ENCODE results near the gene RUNX1.

RUNX1 gene

DNA sequence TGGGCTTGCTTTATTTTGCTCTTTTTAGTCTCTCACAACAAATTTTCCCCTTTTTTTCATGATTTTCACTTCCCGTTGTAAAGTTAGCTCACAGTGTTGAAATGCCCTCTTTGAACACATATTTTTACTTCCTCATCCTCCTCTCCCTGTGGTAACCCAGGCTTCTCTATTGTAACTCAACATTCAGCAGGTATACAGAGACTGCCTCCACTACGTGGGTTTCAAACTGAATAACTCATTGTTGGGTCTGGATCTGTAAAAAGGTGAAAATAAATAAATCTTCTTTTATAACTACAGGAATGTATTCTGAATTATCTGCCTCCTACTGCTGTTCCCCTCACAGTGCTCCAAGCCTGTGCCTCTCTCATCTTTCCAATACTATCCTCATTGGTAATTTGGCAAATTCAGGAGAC is 166.4 kb downstream of the RUNX1 start:
- TF ChIP-seq, protein P1, sequence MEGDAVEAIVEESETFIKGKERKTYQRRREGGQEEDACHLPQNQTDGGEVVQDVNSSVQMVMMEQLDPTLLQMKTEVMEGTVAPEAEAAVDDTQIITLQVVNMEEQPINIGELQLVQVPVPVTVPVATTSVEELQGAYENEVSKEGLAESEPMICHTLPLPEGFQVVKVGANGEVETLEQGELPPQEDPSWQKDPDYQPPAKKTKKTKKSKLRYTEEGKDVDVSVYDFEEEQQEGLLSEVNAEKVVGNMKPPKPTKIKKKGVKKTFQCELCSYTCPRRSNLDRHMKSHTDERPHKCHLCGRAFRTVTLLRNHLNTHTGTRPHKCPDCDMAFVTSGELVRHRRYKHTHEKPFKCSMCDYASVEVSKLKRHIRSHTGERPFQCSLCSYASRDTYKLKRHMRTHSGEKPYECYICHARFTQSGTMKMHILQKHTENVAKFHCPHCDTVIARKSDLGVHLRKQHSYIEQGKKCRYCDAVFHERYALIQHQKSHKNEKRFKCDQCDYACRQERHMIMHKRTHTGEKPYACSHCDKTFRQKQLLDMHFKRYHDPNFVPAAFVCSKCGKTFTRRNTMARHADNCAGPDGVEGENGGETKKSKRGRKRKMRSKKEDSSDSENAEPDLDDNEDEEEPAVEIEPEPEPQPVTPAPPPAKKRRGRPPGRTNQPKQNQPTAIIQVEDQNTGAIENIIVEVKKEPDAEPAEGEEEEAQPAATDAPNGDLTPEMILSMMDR (IDR thresholded peaks at IDR 0.05): no peak
- H3K4me1 ChIP-seq (ENCODE audit: control insufficient read depth in 1 of 2, insufficient read depth in 1 of 2, low read depth in 1 of 2, low read length in 1 of 2): peaks cover 79 to 83% of the 10 kb centered on the region in 2 experiments
- H3K27me3 ChIP-seq: no peaks in the 10 kb centered on the region
- peaks cover 11% of the 10 kb centered on the region for H3K36me3 ChIP-seq
- peak overlapping the region; percentile 17 to 26 for H3K4me3 ChIP-seq (ENCODE audit: low read depth in 1 of 2, low read length in 1 of 2)
- H3K9me3 ChIP-seq: no peaks in the 10 kb centered on the region
- peak overlapping the region; percentile 79 for H3K27ac ChIP-seq

DNA sequence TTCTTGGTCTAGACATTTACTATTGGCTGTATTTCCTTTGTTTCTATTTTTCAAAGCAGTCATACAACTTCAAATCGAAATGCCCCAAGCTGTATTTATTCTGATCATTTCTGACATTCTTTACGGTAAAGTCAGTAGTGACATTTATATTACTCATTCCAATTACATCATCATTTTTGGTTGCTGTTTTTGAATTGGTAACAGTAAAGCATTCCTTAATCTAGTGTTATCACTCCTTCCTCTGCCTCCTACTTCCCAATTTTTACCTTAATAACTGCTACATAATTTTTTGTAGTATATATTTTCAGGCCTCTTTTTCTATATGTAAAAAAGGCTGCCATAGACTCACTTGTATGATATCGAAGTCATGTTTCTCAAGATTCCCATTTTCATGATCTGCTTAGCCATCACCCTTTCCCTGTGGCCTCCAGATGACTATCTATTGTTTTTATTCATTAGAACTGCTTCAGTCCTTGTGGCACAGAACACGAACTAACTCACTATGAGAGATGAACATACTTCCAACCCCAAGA is 167.2 kb downstream of the RUNX1 start:
- Histone ChIP-seq H3K36me3 (peaks cover 17% of the 10 kb centered on the region), H3K4me1 (ENCODE audit: control insufficient read depth in 1 of 2, insufficient read depth in 1 of 2, low read depth in 1 of 2, low read length in 1 of 2) (peaks cover 71 to 75% of the 10 kb centered on the region in 2 experiments), H3K27ac (peak overlapping the region; percentile 79), H3K27me3 (no peaks in the 10 kb centered on the region), H3K4me3 (ENCODE audit: low read depth in 1 of 2, low read length in 1 of 2) (peak overlapping the region; percentile 17 to 26), H3K9me3 (no peaks in the 10 kb centered on the region)
- TF ChIP-seq, protein P1 (IDR thresholded peaks at IDR 0.05): no peak

DNA sequence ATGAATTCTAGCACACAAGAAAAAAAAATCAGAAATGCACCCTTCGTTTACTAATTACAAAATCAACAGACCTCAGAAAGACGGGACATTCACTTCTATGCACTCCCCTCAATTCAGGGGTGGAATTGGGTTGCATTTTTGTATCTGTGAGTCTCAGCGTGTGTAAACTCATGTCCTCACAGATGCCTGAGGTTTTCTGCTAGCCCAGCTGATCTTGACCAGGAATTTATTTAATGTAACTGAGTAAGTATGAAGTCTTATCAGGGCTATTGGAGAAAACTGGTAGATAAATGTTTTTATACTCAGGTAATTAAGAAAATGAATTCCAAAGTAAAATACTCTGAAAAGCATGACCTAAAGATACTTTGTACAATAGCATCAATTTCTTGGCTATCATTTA is 167.7 kb downstream of the RUNX1 start:
- Histone ChIP-seq H3K27ac (peak overlapping the region; percentile 79), H3K4me1 (ENCODE audit: control insufficient read depth in 1 of 2, insufficient read depth in 1 of 2, low read depth in 1 of 2, low read length in 1 of 2) (peaks cover 68 to 70% of the 10 kb centered on the region in 2 experiments), H3K36me3 (peaks cover 17% of the 10 kb centered on the region), H3K4me3 (ENCODE audit: low read depth in 1 of 2, low read length in 1 of 2) (no peak overlapping the region), H3K27me3 (no peaks in the 10 kb centered on the region), H3K9me3 (no peaks in the 10 kb centered on the region)
- TF ChIP-seq, protein P1 (IDR thresholded peaks at IDR 0.05): no peak

DNA sequence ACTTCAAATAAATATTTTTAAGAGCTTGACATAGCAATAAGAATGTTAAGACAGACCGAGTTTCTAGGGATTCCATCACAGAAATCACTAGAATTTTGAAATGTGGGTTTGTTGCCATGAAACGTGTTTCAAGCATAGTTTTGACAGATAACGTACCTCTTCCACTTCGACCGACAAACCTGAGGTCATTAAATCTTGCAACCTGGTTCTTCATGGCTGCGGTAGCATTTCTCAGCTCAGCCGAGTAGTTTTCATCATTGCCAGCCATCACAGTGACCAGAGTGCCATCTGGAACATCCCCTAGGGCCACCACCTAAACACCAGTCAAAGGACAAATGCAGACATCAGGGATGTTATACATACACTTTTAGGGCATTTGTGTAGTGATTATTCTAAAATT is 168.7 kb downstream of the RUNX1 start:
- Histone ChIP-seq H3K4me3 (ENCODE audit: low read depth in 1 of 2, low read length in 1 of 2) (no peak overlapping the region), H3K27ac (no peak overlapping the region), H3K36me3 (peaks cover 23% of the 10 kb centered on the region), H3K27me3 (no peaks in the 10 kb centered on the region), H3K4me1 (ENCODE audit: control insufficient read depth in 1 of 2, insufficient read depth in 1 of 2, low read depth in 1 of 2, low read length in 1 of 2) (peaks cover 57 to 59% of the 10 kb centered on the region in 2 experiments), H3K9me3 (no peaks in the 10 kb centered on the region)
- TF ChIP-seq, protein P1 (IDR thresholded peaks at IDR 0.05): no peak

DNA sequence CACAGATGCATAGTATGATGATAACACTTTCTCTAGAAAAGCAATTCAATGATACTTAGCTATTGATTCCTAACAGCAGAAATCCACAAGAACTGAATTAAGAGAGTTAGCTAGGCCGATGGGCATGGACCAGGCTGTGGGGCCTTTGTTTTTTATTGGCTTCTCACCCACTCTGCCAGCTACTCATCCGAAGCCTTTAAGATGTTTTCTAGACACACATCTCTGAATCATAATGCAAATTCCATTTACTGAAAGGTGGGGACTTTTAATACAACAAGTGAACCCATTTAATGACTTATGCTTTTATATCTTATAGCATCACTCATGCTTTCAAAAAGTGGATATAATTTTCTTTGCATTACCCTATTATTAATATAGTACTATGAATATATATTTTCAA is 170.2 kb downstream of the RUNX1 start:
- no peak overlapping the region for H3K4me3 ChIP-seq (ENCODE audit: low read depth in 1 of 2, low read length in 1 of 2)
- peaks cover 47 to 50% of the 10 kb centered on the region in 2 experiments for H3K4me1 ChIP-seq (ENCODE audit: control insufficient read depth in 1 of 2, insufficient read depth in 1 of 2, low read depth in 1 of 2, low read length in 1 of 2)
- H3K27ac ChIP-seq: no peak overlapping the region
- TF ChIP-seq, protein P1 (IDR thresholded peaks at IDR 0.05): no peak
- H3K27me3 ChIP-seq: no peaks in the 10 kb centered on the region
- H3K9me3 ChIP-seq: no peaks in the 10 kb centered on the region
- H3K36me3 ChIP-seq: peaks cover 23% of the 10 kb centered on the region
